Mammary epithelial cell (primary cell): ENCODE measurements around the gene TOMT.

ENCODE experiments used
- CTCF ChIP-seq, 2 donors: IDR thresholded peaks in 1 of 2; conservative IDR thresholded peaks in 1 of 2; 2 replicates each; pipeline ENCODE4 v1.5.1; 2011 to 2012; ENCODE audit warnings: inconsistent platforms in 2 of 2, low read length in 2 of 2, mild to moderate bottlenecking in 2 of 2, control low read depth in 1 of 2, low read depth in 1 of 2; ENCODE audit not compliant: insufficient read depth in 1 of 2; ENCODE audit errors: extremely low read depth in 1 of 2
- EZH2 ChIP-seq: IDR thresholded peaks from 2 replicates; pipeline ENCODE4 v1.6.1; 2012; ENCODE audit warnings: low read length, inconsistent platforms, borderline replicate concordance

- TF ChIP-seq CTCF (conservative IDR thresholded peaks at IDR 0.05 in 1 of 2, IDR thresholded peaks at IDR 0.05 in 1 of 2; ENCODE audit: extremely low read depth in 1 of 2, insufficient read depth in 1 of 2, low read depth in 1 of 2, low read length in 2 of 2), result no peak
- no peak for TF ChIP-seq EZH2
Observed at GRCh38 chr11:72140661-72141060, 34.9 kb downstream of the TOMT start.
